HG02571 (cell line): ENCODE measurements around the gene WASF3.
"Not testable (repeated sequence)": the region's sequence is repeated elsewhere in the genome, so short reads cannot be mapped to it uniquely, and the experiment has no call there.

Source experiments
- ATAC-seq: cut with Tn5 transposase; IDR thresholded peaks from one replicate; pipeline ENCODE4 v1.9.1; 2021; ENCODE audit warnings: mild to moderate bottlenecking, moderate library complexity; ENCODE audit not compliant: unreplicated experiment

WASF3 gene

DNA sequence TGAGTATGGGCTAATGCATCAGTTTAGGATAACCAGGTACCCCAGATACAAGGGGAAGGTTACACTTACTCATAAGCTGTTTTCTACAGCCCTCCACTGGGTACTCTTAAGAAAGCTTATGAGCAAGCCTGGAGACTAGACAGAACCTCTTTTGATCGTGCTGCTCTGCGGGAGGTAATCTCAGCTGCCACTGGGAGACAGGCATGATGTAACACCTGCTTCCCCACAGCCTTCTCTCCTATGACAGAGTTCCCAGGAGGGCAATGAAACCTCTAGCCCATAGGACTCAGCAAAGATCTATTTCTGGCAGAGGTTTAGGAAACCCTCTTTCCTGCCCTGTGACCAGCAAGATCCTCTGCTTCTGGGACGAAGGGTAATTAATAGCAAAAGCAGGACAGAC is 65.6 kb downstream of the WASF3 start:
- no peak for ATAC-seq

GRCh38 chr13:26624572-26624971 is 67.1 kb downstream of the WASF3 start:
- no peak for ATAC-seq

- ATAC-seq: no peak
Measured at GRCh38 chr13:26626271-26626670, 68.8 kb downstream of the WASF3 start.

GRCh38 chr13:26628706-26629105 is 71.2 kb downstream of the WASF3 start:
- ATAC-seq: no peak

DNA sequence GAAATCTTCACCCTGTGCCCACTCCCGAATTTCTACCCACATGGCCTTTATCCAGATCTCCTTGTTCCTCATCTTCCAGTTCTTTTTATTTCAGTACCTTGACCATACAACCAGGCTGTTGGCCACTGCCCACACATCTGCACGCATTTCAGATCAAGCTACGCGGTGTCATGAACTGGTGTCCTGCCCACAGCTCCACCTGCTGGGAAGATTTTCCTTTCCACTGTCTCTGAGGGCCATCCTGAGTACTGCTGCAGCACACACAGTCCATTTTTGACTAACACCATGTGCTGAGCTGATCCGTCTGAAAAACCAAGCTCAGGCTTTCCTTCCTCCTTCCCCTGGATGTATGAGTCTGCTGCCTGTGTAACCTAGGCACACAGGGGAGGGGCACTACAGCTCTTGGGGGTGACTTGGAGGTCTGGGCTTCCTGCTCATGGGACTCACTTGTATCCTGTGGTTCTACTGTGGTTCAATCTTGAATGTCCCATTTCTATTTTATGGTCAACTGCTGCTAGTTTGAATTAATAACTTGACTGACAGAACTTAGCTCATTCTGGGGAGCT is 71.9 kb downstream of the WASF3 start:
- ATAC-seq: no peak

GRCh38 chr13:26635634-26636033 is 78.2 kb downstream of the WASF3 start:
- not testable (repeated sequence) for ATAC-seq

- not testable (repeated sequence) for ATAC-seq
Measured at GRCh38 chr13:26636073-26636472, 78.6 kb downstream of the WASF3 start.

DNA sequence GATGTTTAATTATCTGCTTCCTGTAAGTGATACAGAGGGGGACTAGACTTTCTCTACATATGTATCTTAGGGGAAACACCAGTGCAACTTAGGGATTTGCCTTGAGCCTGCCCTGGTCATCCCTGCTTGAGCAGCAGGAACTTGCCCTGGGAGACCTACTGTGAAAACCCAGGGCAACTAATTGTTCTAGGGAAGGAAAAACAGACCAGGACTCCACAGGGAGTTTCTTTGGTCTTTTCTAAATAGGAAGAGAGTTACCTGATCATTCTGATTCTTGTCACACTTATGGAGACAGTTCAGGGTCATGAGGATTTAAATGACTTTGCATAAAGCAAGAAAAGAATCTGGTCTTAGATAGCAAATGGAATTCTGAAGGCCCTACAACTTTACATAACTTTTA is 89.1 kb downstream of the WASF3 start:
- no peak for ATAC-seq

- ATAC-seq: no peak
Measured at GRCh38 chr13:26651234-26651633, 93.8 kb downstream of the WASF3 start.

DNA sequence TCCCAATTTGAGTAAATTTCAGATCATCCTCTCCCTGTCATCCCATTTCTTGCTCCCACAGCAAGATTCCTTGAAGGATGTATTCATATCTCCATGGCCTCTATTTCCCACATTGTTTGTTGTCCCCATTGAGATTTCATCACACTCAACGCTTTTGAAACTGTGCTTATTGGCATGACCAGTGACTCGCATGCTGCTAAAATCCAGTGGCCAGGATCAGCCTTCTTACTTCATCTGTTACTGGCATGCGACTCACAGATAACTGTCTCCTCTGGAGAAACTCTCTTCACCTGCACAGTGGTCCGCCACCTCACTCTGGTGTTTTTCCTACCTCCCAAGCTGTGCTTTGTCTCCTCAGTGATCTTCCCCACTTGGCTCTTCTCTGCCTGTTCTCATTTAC is 95.8 kb downstream of the WASF3 start:
- ATAC-seq: no peak

- no peak for ATAC-seq
Measured at GRCh38 chr13:26653842-26654241, 96.4 kb downstream of the WASF3 start.

DNA sequence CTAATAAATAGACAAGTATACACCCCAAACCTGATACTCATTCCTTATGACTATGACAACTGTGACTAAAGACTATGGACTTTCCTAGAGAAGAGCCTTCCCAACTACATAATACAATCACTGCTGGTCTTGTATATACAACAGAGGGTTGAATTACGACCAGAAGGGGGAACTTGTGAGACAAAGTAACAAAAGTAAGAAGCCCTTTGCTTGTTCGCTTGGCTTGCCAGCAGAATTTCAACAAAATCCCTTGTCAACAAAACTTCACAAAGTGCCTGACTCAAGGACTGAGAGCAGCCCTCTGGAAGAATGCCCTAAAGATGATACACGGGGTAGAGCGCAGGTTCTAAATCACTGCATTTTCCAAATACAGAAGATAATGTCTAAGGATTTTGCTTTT is 99.4 kb downstream of the WASF3 start:
- no peak for ATAC-seq

DNA sequence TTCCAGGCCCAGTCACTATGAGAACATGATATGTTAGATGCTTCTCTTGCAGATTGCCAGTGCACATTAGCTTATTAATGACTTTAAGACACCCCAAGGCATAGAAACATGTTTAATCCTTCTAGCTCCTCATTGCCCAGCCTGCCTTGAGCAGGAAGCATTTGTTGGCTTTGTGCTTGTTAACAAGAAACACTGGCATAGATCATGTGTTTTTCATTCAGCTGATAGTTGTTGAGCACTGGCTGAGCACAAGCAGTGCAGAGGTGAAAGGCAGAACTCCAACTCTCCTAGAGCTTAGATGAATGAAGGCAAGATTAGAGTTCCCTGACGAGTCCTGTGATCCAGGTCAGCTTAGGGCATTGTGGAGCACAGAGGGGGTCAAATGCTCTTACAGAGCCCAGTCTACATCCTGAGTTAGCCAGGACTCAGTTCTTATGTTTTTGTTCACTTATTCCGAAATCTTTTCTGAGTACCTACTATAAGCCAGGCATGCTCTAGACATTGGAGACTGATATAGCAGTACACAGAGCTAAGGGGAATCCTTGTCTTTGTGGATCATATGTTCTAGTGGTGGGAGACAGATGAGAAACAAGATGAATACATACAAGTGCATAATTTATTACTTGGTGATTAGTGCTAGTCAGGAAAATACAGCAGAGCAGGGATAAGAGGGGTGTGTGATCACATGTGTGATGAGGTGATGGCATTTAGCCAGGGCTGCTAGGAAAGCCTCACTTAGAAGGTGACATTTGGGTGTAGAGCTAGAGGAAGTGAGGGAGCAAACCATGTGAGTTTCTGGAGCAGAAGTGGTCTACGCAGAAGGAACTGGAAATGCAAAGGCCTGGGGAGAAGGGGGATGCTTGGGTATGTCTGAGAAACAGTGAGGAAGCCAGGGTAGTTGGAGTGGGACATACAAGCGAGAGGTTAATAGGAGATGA is 101.2 kb downstream of the WASF3 start:
- no peak for ATAC-seq

DNA sequence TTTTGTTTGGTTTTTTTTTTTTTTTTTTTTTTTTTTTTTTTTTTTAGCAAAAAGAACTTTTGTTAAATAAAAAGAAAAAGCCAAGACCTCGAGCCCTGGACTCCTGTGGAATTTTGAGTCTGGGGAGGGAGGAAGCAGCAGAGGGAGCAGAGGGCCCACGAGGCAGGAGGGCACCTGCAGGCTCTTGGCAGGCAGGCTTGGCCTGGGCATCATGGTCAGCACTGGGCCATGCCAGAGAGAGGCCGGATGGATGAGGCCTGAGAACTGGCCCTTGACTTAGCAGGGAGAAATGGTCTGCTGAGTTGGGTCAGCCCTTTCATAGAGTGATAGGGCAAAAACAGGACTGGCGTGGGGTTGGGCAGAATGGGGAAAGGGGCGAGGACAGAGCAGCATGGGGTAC is 102.7 kb downstream of the WASF3 start:
- no peak for ATAC-seq

DNA sequence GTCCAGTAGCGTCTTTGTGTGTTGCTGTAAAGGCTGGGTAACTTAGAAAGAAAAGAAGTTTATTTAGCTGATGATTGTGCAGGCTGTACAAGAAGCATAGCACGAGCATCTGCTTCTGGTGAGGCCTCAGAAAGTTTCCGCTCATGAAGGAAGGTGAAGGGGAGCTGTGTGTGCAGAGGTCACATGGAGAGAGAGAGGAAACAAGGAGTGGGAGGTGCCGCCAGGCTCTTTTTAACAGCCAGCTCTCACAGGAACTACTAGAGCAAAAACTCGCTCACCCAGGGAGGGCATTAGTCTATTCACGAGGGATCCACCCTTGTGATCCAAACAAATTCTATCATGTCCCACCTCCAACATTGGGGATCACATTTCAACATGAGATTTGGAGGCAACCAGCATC is 103.3 kb downstream of the WASF3 start:
- no peak for ATAC-seq

GRCh38 chr13:26663791-26664190 is 106.3 kb downstream of the WASF3 start:
- ATAC-seq: no peak

GRCh38 chr13:26664286-26664685 is 106.8 kb downstream of the WASF3 start:
- no peak for ATAC-seq

GRCh38 chr13:26664876-26665275 is 107.4 kb downstream of the WASF3 start:
- no peak for ATAC-seq

- ATAC-seq: no peak
Measured at GRCh38 chr13:26668357-26669146, 111.1 kb downstream of the WASF3 start.

GRCh38 chr13:26673890-26674289 is 116.4 kb downstream of the WASF3 start:
- no peak for ATAC-seq

DNA sequence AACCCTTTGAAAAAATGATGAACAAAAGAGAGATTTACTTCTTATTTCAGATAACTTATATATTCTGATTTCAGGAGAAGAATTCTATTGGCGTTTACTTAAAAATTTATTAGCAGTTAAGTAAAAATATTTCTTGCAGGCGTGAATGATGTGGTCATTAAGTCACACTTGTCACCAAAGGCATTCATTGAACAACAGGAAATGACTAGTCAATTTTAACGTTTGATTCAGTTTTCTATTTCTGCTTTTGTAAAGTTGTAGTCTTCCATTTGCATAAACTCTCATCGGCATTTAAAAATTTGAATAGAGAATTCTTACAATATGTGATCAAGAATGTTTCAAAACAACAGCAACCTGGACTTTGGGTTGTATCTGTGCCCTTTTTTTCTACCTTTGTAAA is 119.7 kb downstream of the WASF3 start:
- no peak for ATAC-seq

DNA sequence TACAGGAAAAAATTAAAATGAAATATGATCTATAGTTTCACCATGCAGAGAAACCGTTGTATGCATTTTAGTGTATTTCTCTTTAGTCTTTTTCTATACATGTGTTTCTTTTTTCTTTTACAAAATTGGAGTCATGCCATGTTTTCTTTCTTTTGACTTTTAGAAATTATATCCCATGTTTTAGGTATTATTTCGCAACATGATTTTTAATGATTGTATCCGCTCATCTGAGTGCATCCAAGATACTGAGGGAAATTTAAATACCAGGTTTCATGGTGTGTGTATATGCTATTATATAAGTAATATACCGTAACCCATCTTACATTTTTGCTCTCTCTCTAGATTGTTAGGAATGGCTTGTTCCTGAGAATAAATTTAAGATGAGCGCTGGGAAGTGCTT is 120.8 kb downstream of the WASF3 start:
- ATAC-seq: no peak
